ENCODE data around the gene NKD2. TPM values are rescaled to one million over a fixed set of nuclear protein-coding genes. Genes with fewer than 3 reads are reported as not detected.
"Not testable (repeated sequence)": the region's sequence is repeated elsewhere in the genome, so short reads cannot be mapped to it uniquely, and the experiment has no call there.

Gene NKD2
- total RNA-seq, 1 experiment from 2014 or later, result 0.37 TPM

- no peak overlapping the region for H3K27ac ChIP-seq
- peaks cover under 1% of the 10 kb centered on the region; the same call in 1 of the 2 replicates for H3K9me3 ChIP-seq (replicated peaks)
- H3K36me3 ChIP-seq, result no peaks in the 10 kb centered on the region
- no peak overlapping the region for H3K4me3 ChIP-seq
- peaks cover 13% of the 10 kb centered on the region for H3K27me3 ChIP-seq (replicated peaks)
- peaks cover 12% of the 10 kb centered on the region for H3K4me1 ChIP-seq (replicated peaks)
- DNase-seq (ENCODE audit: low read depth in 1 of 2, low spot score in 2 of 2), result peak in 1 of 2 experiments; percentile 40
These were observed 8.9 kb upstream of the NKD2 start for GRCh38 chr5:999724-1000123.

- H3K27me3 ChIP-seq (replicated peaks), result peaks cover 19% of the 10 kb centered on the region
- H3K27ac ChIP-seq, result no peak overlapping the region
- no peak overlapping the region for H3K4me3 ChIP-seq
- peaks cover 18% of the 10 kb centered on the region for H3K4me1 ChIP-seq (replicated peaks)
- peaks cover 6% of the 10 kb centered on the region for H3K9me3 ChIP-seq (replicated peaks)
- no peaks in the 10 kb centered on the region for H3K36me3 ChIP-seq
- peak in 1 of 2 experiments; percentile 40 for DNase-seq (ENCODE audit: low read depth in 1 of 2, low spot score in 2 of 2)
These were observed 8.3 kb upstream of the NKD2 start for GRCh38 chr5:1000329-1000728.

DNA sequence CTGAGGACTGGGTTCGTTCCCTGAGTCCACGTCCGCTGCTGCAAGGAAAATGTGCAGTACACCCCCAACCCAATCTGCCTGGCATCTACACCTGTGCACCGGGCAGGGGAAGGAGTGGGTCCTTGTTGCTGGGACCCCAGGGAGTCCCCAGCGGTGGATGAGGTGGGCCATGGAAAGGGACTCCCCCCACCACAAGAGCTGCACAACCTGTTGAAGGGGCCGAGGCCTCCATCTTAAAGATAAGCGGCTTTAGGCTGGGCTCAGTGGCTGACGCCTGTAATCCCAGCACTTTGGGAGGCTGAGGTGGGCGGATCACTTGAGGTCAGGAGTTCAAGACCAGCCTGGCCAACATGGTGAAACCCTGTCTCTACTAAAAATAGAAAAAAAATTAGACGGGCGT, 7.8 kb upstream of the NKD2 start:
- H3K27me3 ChIP-seq (replicated peaks), result peaks cover 24% of the 10 kb centered on the region

DNA sequence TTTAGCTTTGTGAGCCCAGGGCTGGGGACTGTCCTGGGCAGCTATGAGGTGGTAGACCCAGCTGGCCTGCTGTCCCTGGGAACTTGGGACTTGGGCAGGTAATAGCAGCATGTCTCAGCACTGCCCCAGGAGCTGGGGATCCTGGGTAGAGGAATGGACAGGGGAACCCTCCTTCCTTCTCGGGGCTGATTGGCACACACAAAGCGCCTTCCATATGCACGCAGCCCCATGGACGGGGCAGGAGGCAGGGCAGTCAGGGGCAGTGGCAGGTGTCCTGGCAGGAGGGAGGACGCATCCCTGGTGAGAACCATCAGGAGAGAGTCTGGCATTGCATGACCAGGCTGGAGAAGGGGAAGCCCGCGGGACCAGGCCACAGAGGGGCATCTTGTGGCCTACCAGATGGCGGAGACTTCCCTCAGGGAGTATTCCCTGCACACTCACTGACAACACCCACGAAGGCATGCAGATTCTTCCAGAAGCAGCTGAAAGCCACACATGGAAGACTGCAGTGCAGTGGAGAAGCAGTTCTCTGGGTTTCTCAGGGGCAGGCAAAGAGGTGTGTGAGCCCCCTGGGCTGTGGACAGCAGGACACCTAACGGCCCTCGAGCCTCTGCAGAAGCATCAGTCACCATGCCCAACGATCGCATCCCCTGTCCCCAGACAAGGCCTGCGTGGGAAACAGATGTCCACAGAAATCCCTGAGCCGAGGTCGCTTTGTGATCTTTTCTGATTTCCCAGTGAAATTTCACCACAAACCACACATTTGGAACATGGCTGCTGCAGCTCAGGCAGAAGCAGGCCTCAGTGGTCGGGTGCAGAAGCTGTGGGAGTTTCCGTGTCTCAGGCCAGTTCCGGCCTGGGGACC, 7.0 kb upstream of the NKD2 start:
- Histone ChIP-seq H3K4me1 (replicated peaks) (peaks cover 19% of the 10 kb centered on the region), H3K36me3 (no peaks in the 10 kb centered on the region), H3K9me3 (replicated peaks) (peaks cover 6% of the 10 kb centered on the region), H3K27me3 (replicated peaks) (peaks cover 30% of the 10 kb centered on the region), H3K27ac (no peak overlapping the region), H3K4me3 (no peak overlapping the region)
- peak in 1 of 2 experiments; percentile 50 for DNase-seq (ENCODE audit: low read depth in 1 of 2, low spot score in 2 of 2)

More for the DNA sequence above, 7.8 kb upstream of the NKD2 start:
- peak in 1 of 2 experiments; percentile 45 for DNase-seq (ENCODE audit: low read depth in 1 of 2, low spot score in 2 of 2)
- not testable (repeated sequence) for H3K9me3 ChIP-seq (replicated peaks); H3K4me3 ChIP-seq; H3K27ac ChIP-seq; H3K36me3 ChIP-seq
- H3K4me1 ChIP-seq (replicated peaks), result peaks cover 19% of the 10 kb centered on the region

GRCh38 chr5:1002271-1002546, 6.4 kb upstream of the NKD2 start:
- H3K27me3 ChIP-seq (replicated peaks), result peaks cover 35% of the 10 kb centered on the region
- no peak for DNase-seq (ENCODE audit: low read depth in 1 of 2, low spot score in 2 of 2)

GRCh38 chr5:1002836-1003235, 5.8 kb upstream of the NKD2 start:
- DNase-seq (ENCODE audit: low read depth in 1 of 2, low spot score in 2 of 2), result no peak
- Histone ChIP-seq H3K27me3 (replicated peaks) (peaks cover 41% of the 10 kb centered on the region), H3K9me3 (replicated peaks) (peaks cover 6% of the 10 kb centered on the region), H3K36me3 (no peaks in the 10 kb centered on the region), H3K27ac (no peak overlapping the region), H3K4me1 (replicated peaks) (peaks cover 13% of the 10 kb centered on the region), H3K4me3 (no peak overlapping the region)

More at GRCh38 chr5:1002271-1002546, 6.4 kb upstream of the NKD2 start:
- Histone ChIP-seq H3K4me1 (replicated peaks) (peaks cover 15% of the 10 kb centered on the region), H3K9me3 (replicated peaks) (peaks cover 6% of the 10 kb centered on the region), H3K4me3 (no peak overlapping the region), H3K36me3 (no peaks in the 10 kb centered on the region), H3K27ac (no peak overlapping the region)

- H3K4me3 ChIP-seq, result no peak overlapping the region
- H3K27me3 ChIP-seq (replicated peaks), result peaks cover 47% of the 10 kb centered on the region
These were observed 5.2 kb upstream of the NKD2 start for GRCh38 chr5:1003296-1003937.

DNA sequence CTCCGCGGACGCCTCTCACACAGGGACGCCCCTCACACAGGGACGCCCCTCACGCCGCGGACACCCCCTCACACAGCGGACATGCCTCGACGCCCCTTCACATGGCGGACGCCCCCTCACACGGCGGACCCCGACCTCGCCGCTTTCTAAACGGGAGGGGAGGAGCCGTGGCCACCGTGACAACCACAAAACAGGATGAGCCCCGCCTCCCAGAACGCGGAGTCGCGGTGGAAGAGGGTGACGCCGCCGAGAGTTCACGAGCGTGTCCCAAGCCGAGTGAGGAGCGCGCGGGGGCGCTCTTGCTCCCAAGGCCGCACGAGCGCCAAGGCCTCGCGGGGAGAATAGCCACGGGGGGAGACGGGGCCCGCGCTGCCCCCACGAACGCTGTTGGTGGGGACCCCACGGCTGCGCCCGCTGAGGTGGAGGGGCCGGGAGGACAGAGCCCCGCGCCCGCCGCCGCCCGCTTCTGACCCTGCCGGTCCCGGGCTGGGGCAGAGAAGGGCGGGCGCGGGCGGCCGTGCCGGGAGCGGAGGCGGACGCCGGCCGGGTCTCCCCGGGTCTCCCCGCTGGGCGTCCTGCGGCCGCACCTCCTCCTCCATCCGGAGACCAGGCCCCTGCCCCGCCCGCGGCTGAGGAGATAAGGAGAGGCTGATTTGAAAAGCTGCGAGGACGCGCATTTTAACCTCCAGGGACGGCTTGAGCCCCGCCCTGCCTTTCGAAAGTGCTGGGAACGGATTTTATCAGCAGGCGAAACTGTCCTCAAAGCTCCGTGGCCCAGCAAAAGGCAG, 3.9 kb upstream of the NKD2 start:
- peak; percentile 69 to 75 for DNase-seq (ENCODE audit: low read depth in 1 of 2, low spot score in 2 of 2)
- Histone ChIP-seq H3K4me3 (peak overlapping the region; percentile 40), H3K27ac (no peak overlapping the region), H3K27me3 (replicated peaks) (peaks cover 60% of the 10 kb centered on the region), H3K36me3 (no peaks in the 10 kb centered on the region), H3K4me1 (replicated peaks) (peaks cover 23% of the 10 kb centered on the region), H3K9me3 (replicated peaks) (peaks cover 6% of the 10 kb centered on the region)

More at GRCh38 chr5:1003296-1003937, 5.2 kb upstream of the NKD2 start:
- DNase-seq (ENCODE audit: low read depth in 1 of 2, low spot score in 2 of 2), result no peak
- Histone ChIP-seq H3K4me1 (replicated peaks) (peaks cover 14% of the 10 kb centered on the region), H3K9me3 (replicated peaks) (peaks cover 6% of the 10 kb centered on the region), H3K27ac (no peak overlapping the region), H3K36me3 (no peaks in the 10 kb centered on the region)

GRCh38 chr5:1005249-1005851, 3.3 kb upstream of the NKD2 start:
- Histone ChIP-seq H3K4me3 (peak overlapping the region; percentile 40), H3K9me3 (replicated peaks) (peaks cover 6% of the 10 kb centered on the region), H3K4me1 (replicated peaks) (peaks cover 23% of the 10 kb centered on the region), H3K27me3 (replicated peaks) (peaks cover 66% of the 10 kb centered on the region), H3K36me3 (no peaks in the 10 kb centered on the region), H3K27ac (no peak overlapping the region)
- peak in 1 of 2 experiments; percentile 48 for DNase-seq (ENCODE audit: low read depth in 1 of 2, low spot score in 2 of 2)

DNA sequence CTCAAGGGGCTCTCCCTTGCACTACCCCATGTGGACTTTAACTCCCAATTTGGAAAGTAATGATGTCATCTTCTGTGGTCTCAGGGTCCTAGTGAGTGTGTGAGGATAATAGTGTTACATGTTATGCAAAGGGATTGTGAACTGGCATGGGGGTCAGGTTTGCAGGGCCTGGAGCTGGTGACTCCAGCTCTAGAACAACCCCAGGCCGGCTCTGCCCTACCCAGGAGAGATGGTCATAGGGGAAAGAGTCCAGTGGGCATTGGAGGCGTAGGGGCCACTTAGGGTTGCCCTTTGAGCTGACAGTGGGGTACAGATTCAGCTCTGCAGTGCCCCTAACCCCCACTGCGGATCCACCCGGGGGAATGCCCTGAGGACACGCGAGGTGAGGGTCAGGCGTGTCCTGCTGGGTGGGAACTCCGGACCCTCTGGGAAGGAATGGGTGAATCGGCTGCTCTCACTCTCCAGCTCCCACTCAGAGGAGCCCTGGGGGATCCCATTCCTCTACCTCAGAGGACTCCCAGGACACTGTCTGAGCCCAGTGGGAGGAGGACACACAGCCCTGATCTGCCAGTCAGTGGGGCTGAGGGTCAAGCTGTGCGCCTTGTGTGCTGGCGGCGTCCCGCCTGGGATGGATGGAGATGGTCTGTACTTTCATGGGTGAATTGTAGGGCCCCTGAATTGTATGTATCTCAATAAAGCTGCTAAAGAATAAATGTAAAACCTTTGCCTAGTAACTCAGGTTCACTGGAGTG, 2.5 kb upstream of the NKD2 start:
- Histone ChIP-seq H3K36me3 (no peaks in the 10 kb centered on the region), H3K9me3 (replicated peaks) (peaks cover 6% of the 10 kb centered on the region), H3K27me3 (replicated peaks) (peaks cover 72% of the 10 kb centered on the region), H3K27ac (no peak overlapping the region), H3K4me1 (replicated peaks) (peaks cover 23% of the 10 kb centered on the region), H3K4me3 (no peak overlapping the region)
- DNase-seq (ENCODE audit: low read depth in 1 of 2, low spot score in 2 of 2), result peak in 1 of 2 experiments; percentile 51

DNA sequence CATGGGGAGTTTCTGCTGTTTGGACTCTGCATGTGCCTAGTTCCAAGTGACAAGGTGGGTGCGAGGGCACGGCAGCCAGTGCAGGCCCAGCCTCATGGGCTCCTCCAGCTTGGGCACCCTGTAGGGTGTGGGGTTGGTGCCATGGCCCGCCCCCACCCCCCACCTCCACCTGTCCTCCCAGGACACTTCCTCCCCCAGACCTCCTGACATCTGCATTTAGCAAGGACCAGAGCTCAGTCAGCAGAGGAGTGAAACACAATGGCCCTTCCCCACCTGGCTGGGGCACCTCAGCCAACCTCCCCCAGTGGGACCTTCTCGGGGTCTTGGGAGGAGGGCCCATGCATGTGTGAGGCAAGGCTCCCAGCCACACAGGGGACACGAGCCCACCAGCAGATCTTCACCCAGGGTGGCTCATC, 1.9 kb upstream of the NKD2 start:
- H3K27ac ChIP-seq, result no peak overlapping the region
- H3K9me3 ChIP-seq (replicated peaks), result peaks cover 6% of the 10 kb centered on the region
- peak in 1 of 2 experiments; percentile 51 for DNase-seq (ENCODE audit: low read depth in 1 of 2, low spot score in 2 of 2)
- peaks cover 23% of the 10 kb centered on the region for H3K4me1 ChIP-seq (replicated peaks)
- H3K4me3 ChIP-seq, result no peak overlapping the region
- H3K27me3 ChIP-seq (replicated peaks), result peaks cover 72% of the 10 kb centered on the region
- H3K36me3 ChIP-seq, result no peaks in the 10 kb centered on the region

GRCh38 chr5:1007221-1007680, 1.4 kb upstream of the NKD2 start:
- H3K27me3 ChIP-seq (replicated peaks), result peaks cover 72% of the 10 kb centered on the region
- no peaks in the 10 kb centered on the region for H3K36me3 ChIP-seq
- no peak overlapping the region for H3K27ac ChIP-seq

More at GRCh38 chr5:1007221-1007680, 1.4 kb upstream of the NKD2 start:
- Histone ChIP-seq H3K4me1 (replicated peaks) (peaks cover 23% of the 10 kb centered on the region), H3K9me3 (replicated peaks) (peaks cover 6% of the 10 kb centered on the region), H3K4me3 (no peak overlapping the region)
- peak in 1 of 2 experiments; percentile 47 for DNase-seq (ENCODE audit: low read depth in 1 of 2, low spot score in 2 of 2)

Measured in SJSA1 (cell line).